Measurements from ENCODE around the gene ZNF891.

The ZNF891 gene

GRCh38 chr12:133080026-133080367 lies 50.1 kb downstream of the ZNF891 start:
- peak; percentile 82 for DNase-seq (ENCODE audit: low spot score)
- in situ Hi-C loops (cut with MboI; ENCODE audit: low pct_unique_long_range_greater_than_20kb, low sequenced_read_pairs, unreplicated experiment) = no loop called here
- TF ChIP-seq CTCF (IDR thresholded peaks at IDR 0.05; ENCODE audit: extremely low read depth, insufficient read depth, missing control alignments) = no peak

DNA sequence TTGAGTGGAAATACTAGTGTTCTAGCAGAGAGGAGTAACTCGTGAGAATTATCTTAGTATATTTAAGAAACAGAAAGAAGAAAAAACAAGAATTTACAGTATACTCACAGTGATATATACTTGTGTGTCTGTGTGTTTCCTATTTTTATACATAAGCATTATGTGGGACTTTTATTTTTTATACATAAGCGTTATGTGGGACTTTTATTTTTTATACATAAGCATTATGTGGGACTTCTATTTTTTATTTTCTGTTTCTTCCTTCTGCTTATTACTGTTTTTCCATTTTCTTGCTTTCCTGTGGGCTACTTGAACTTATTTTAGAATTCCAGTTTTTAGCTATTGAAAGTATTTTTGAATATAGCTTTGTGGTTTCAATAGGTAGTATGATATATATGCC lies 56.2 kb downstream of the ZNF891 start:
- no peak for TF ChIP-seq CTCF (IDR thresholded peaks at IDR 0.05; ENCODE audit: extremely low read depth, insufficient read depth, missing control alignments)
- in situ Hi-C loops (cut with MboI; ENCODE audit: low pct_unique_long_range_greater_than_20kb, low sequenced_read_pairs, unreplicated experiment) = no loop called here
- DNase-seq (ENCODE audit: low spot score) = no peak

GRCh38 chr12:133063556-133063955 lies 66.5 kb downstream of the ZNF891 start:
- DNase-seq (ENCODE audit: low spot score) = no peak
- in situ Hi-C loops (cut with MboI; ENCODE audit: low pct_unique_long_range_greater_than_20kb, low sequenced_read_pairs, unreplicated experiment) = no loop called here
- no peak for TF ChIP-seq CTCF (IDR thresholded peaks at IDR 0.05; ENCODE audit: extremely low read depth, insufficient read depth, missing control alignments)

DNA sequence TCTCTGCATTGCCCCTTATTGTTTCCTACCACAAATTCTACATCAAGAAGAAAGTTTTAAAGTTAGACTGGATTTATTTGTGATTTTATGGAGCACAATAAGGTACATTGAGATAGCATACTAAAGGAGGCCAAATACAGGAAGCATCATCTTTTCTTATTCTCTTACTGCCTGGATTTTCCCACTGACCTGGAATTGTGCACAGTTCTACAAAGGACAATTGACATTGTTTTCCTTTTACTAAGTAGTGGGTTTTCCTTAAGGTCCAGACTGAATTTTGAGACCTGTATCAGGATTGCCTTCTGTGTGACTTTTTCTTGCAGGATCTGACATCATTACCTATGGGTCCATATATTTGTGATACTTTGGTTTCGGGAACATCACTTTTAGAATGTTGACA lies 68.1 kb downstream of the ZNF891 start:
- no peak for TF ChIP-seq CTCF (IDR thresholded peaks at IDR 0.05; ENCODE audit: extremely low read depth, insufficient read depth, missing control alignments)
- in situ Hi-C loops (cut with MboI; ENCODE audit: low pct_unique_long_range_greater_than_20kb, low sequenced_read_pairs, unreplicated experiment) = no loop called here
- no peak for DNase-seq (ENCODE audit: low spot score)

- in situ Hi-C loops (cut with MboI; ENCODE audit: low pct_unique_long_range_greater_than_20kb, low sequenced_read_pairs, unreplicated experiment) = no loop called here
- TF ChIP-seq CTCF (IDR thresholded peaks at IDR 0.05; ENCODE audit: extremely low read depth, insufficient read depth, missing control alignments) = no peak
- no peak for DNase-seq (ENCODE audit: low spot score)
Observed at GRCh38 chr12:133058203-133059113, 71.6 kb downstream of the ZNF891 start.

DNA sequence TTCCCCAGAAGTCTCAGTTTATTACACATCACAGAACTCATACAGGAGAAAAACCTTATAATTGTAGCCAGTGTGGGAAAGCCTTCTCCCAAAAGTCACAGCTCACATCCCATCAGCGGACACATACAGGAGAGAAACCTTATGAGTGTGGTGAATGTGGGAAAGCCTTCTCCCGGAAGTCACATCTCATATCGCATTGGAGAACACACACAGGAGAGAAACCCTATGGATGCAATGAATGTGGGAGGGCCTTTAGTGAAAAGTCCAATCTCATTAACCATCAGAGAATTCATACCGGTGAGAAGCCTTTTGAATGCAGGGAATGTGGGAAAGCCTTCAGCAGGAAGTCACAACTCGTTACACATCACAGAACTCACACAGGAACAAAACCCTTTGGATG lies 72.6 kb downstream of the ZNF891 start:
- no peak for DNase-seq (ENCODE audit: low spot score)
- no peak for TF ChIP-seq CTCF (IDR thresholded peaks at IDR 0.05; ENCODE audit: extremely low read depth, insufficient read depth, missing control alignments)
- in situ Hi-C loops (cut with MboI; ENCODE audit: low pct_unique_long_range_greater_than_20kb, low sequenced_read_pairs, unreplicated experiment) = no loop called here
